GM12864 (cell line): Measurements from ENCODE around the gene NPLOC4.

ENCODE experiments used
- DNase-seq: peaks from one replicate; pipeline ENCODE4 v3.0.0-alpha.2; 2011; ENCODE audit warnings: low read depth
- H3K4me3 ChIP-seq: 2 replicates; pipeline ENCODE4 v1.5.1; 2011; ENCODE audit warnings: mild to moderate bottlenecking, low read depth, low read length, control low read depth
- TF ChIP-seq, protein P1 (sequence below): IDR thresholded peaks from 2 replicates; pipeline ENCODE4 v1.5.1; 2011; ENCODE audit warnings: low read depth, mild to moderate bottlenecking, moderate library complexity, low read length, control low read depth, inconsistent platforms; ENCODE audit errors: missing control alignments

The NPLOC4 gene

DNA sequence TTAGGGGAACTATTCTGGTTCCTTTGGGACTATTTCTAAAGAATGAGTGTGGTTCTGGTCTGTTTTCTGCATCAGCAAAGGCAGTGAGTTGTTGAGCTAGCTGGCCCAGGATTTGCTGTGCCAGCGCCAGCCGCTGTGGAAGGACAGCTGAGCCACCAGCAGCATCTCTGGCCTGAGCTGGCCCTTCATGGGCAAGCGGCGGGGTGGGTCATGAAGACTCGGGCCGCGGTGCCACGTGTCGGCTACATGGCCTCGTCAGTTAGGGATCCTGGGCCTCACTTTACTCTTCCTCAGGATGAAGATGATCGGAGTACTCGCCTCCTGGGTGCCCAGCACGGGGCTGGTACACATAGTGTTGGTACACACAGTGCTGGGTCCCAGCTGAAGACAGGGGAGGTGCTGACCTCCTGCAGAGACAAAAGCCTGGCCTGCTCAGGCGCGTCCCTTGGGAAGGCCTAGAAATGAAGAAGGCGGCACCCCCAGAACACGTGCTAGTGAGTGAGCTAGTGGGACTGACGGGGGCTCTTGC is 66.9 kb downstream of the NPLOC4 start:
- TF ChIP-seq, protein P1, sequence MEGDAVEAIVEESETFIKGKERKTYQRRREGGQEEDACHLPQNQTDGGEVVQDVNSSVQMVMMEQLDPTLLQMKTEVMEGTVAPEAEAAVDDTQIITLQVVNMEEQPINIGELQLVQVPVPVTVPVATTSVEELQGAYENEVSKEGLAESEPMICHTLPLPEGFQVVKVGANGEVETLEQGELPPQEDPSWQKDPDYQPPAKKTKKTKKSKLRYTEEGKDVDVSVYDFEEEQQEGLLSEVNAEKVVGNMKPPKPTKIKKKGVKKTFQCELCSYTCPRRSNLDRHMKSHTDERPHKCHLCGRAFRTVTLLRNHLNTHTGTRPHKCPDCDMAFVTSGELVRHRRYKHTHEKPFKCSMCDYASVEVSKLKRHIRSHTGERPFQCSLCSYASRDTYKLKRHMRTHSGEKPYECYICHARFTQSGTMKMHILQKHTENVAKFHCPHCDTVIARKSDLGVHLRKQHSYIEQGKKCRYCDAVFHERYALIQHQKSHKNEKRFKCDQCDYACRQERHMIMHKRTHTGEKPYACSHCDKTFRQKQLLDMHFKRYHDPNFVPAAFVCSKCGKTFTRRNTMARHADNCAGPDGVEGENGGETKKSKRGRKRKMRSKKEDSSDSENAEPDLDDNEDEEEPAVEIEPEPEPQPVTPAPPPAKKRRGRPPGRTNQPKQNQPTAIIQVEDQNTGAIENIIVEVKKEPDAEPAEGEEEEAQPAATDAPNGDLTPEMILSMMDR: no peak
- no peak for DNase-seq
- H3K4me3 ChIP-seq: no peak overlapping the region

DNA sequence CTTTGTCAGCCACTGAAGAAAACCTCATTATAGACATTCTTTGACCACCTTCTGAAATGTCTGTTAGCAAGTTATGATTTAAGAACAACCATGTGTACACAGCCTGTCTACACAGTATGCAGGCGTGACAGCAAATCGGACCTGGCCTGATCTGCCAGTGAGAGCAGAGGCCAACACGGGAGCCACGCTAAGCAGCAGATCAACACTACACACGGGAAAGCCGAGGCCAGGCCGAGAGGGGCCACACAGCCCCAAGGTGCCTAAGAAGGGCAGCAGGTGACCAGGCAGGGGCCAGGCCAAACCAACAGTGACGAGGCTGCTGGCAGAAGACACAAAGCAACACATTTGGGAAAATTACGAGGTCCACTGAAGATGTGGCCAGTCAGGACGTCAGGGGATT is 68.5 kb downstream of the NPLOC4 start:
- TF ChIP-seq, protein P1: no peak
- no peak for DNase-seq
- no peak overlapping the region for H3K4me3 ChIP-seq

DNA sequence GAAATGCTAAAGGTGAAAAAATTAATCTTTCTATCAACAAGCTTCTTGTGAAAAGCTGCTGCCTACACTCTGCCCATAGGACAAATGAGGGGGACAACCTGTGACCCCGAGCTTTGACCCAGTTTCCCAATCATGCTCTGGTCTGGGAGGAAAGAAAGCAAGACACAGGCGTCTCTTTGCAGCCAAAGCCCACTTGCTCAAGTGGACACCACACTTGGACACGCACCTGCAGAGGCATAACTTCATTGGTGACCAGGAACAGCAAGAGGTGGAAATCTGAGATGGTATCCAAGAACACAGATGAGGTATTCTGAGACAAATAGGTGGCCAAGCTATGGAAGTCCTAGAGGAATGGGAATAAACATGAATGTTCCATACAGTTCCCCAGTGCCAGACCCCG is 69.7 kb downstream of the NPLOC4 start:
- TF ChIP-seq, protein P1: no peak
- no peak for DNase-seq
- no peak overlapping the region for H3K4me3 ChIP-seq

DNA sequence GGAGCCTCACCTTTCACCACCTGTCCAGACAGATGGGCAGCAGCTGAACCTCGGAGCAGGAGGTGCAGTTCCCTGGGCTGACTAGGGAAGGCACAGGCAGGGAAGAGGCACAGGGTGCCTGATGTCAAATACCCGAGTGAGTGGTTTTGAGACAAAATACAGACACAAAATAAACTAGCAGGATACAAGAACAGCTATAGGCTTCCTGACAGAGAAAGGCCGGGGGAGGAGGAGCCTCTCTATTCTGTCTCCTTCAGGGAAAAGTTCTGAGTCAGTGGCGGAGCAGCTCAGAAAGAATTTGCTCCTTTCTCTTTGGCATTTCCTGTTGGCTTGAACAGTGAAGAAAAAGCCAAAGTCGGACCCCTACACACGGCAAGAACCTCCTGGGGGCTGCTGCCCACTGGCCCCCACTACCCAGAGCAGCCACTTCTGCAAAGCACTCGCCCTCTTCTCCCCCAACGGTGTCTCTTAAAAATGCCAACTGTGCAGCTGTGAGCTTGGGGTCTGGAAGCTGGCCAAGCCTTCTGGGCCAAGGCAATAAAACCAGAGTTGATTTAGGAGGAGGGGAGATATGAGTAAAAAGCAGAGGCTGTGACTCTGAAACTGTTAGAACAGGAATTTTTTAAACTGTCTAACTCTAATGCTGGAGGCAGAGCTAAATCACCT is 70.3 kb downstream of the NPLOC4 start:
- no peak overlapping the region for H3K4me3 ChIP-seq
- DNase-seq: no peak
- TF ChIP-seq, protein P1: no peak

DNA sequence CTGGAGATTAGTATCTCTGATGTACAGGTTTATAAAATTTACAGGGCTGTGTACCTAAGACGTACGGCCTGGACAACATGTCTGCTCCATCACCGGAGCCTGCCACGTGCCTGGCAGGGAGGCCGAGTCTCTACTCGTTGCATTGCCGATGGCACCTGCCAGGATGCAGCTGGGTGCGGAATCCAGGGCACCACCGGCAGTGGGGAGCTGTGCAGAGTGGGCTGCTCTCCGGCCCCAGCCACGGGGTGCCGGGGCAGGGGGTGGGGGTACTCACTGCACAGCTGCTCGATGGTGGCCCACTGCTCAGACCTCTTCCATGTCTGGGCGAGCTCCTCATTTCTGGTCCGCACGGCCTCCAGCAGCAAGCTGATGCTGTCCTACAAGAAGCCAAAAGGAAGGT is 71.7 kb downstream of the NPLOC4 start:
- H3K4me3 ChIP-seq: no peak overlapping the region
- TF ChIP-seq, protein P1: no peak
- no peak for DNase-seq

DNA sequence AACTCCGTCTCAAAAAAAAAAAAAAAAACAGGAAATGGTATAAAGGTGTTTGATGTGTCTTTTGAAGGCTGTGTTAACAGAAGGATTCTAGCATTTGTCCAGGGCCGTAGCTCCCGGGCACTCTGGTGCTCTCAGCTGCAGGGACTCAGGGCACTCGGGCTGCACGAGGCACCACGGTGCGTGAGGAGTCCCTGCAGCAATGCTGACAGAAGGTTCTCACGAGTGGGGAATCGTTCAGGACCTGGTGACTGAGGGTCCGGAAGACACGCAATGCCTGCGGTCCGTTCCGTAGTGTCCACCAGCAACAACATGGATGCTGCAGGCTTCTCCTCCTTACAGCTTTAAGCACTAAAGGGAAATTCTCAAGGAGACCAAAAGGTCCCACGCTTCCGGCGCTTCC is 72.1 kb downstream of the NPLOC4 start:
- TF ChIP-seq, protein P1: no peak
- H3K4me3 ChIP-seq: no peak overlapping the region
- no peak for DNase-seq

DNA sequence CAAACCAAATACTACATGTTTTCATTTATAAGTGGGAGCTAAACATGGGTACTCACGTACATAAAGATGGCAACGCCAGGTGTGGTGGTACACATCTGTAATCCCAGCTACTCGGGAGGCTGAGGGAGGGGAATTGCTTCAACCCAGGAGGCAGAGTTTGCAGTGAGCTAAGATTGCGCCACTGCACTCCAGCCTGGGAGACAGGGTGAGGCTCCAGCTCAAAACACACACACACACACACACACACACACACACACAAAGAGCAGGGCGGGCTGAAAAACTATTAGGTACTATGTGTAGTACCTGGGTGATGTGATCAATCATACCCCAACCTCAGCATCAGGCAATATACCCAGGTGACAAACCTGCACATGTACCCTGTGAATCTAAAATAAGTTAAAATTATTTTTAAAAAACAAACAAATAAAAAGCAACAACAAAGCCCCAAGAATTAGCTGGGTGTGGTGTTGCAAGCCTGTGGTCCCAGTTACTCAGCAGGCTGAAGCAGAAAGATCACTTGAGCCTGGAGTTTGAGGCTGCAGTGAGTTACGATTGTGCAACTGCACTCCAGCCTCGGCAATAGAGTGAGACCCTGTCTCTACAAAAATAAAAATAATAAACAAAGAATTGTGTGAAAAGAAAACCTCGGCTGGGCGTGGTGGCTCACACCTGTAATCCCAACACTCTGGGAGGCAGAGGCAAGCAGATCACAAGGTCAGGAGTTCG is 72.9 kb downstream of the NPLOC4 start:
- no peak overlapping the region for H3K4me3 ChIP-seq
- TF ChIP-seq, protein P1: no peak
- no peak for DNase-seq
